HG02884 (cell line): ENCODE data around the gene TEX26.
"Not testable (repeated sequence)": the region's sequence is repeated elsewhere in the genome, so short reads cannot be mapped to it uniquely, and the experiment has no call there.

Source experiments
- ATAC-seq: cut with Tn5 transposase; IDR thresholded peaks from one replicate; pipeline ENCODE4 v1.9.1; 2021; ENCODE audit warnings: mild to moderate bottlenecking, moderate library complexity; ENCODE audit not compliant: unreplicated experiment

Gene TEX26

DNA sequence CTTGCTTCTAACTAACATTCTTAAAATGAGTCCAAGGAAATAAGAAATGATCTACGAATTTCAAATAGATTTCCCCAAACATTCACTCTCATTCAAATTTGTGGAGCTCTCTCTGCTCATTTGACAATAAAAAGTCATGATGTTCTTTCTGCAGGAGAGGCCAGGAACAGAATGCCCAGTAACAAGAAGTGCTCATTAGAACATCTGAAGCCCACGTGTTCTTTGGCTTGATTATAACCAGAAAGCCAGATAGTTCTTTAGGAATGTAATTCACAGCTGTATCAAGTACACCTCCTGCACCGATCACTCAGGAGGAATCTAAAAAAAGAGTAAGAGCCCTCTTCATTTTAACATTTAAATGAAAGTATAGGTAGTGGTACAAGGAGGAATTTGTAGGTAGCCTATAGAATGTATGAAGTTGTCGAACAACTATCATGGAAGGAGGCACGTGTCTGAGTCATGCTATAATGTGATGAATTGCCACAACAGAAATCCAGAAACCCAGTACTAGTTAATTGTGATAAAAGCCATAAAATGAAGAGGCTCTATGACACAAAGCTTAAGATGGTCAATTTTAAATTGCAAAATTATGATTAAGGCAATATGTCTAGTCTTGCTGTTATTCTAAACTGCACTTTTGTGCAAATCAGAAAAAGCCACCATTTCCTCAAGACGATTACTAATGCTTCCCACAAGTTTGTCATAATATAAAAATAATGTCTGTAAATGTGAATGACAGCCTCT lies 13.6 kb upstream of the TEX26 start:
- ATAC-seq: no peak

DNA sequence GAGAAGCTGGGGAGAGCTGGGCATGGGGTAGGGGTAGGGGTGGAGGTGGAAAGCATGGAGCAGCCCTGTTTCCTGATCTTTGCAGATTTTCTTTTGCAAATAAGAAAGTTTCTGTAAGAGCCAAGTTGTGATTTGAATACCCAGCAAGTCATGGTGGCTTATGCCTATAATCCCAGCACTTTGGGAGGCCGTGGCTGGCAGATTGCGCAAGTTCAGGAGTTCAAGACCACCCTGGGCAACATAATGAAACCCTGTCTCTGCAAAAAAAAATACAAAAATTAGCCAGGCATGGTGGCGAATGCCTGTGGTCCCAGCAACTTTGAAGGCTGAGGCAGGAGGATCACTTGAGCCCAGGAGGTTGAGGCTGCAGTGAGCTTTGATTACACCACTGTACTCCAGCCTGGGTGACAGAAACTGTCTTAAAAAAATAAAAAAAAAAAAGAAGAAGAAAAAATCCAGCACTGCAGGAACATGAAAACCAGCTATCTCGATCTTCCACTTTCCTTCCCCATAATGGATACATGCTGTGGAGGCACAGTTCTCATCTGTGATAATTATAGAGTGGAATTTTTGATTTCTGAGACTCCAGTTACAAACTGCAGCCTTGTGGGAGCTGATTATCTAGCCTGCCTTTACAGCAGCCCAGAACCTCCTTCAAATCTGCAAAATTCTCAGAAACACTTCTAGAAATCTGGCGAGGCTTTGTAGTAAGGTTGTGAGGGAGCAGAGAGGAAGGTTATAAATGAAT lies 12.1 kb upstream of the TEX26 start:
- no peak for ATAC-seq

DNA sequence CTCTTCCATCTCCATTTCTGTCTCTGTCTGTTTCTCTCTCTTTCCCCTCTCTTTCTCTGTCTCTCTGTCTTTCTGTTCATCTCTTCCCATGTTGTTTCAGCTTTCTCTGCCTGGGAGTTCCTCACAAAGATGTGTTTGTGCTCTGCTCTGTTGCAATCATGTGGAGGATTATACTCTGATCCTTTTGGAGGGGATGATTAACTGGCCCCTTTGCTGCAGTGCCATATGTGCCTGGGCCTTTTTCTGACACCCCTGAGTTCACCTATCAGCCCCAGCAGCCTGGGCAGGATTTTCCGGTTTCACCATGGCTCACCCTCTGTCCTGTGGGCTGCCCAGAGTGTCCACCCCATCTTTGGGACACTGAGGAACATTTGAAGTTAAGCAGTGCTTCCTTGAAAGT lies 9.0 kb upstream of the TEX26 start:
- ATAC-seq: no peak

DNA sequence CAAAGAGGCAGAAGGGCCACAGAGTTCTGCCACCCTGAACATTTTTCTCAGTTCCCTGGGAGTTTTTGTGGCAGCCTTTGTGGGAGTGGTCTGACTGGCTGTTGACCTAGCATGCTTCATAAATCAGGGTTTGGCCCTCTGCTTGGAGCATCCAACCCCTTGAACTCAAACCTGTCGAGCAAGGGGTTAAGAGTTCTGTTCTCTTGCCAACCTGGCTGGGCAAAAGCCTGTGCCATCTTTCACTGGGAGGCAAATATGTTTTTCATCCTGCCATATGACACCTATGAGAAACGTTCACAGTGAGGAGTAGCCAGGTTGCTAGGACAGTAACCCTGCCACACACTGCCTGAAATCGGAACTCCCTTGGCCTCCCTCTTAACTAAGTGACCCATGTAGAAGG lies 7.7 kb upstream of the TEX26 start:
- ATAC-seq: no peak

DNA sequence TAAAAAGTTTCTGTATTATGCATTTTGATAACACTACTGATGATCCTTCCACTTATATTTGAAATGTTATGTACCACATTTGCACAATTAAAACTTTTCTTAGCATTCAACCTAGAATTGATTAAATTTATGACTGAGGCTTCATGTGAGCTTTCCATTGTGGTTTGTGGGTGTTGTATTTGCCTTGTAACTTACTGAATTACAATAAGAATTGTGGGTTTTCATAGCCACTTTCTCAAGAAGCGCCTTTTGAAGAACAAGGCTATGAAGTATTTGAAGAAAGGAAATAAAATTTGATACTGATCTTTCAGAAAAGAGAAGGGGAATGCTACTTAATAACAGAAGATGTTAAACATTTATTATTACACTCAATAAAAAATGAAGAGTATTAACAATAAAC lies 7.0 kb upstream of the TEX26 start:
- ATAC-seq: no peak

DNA sequence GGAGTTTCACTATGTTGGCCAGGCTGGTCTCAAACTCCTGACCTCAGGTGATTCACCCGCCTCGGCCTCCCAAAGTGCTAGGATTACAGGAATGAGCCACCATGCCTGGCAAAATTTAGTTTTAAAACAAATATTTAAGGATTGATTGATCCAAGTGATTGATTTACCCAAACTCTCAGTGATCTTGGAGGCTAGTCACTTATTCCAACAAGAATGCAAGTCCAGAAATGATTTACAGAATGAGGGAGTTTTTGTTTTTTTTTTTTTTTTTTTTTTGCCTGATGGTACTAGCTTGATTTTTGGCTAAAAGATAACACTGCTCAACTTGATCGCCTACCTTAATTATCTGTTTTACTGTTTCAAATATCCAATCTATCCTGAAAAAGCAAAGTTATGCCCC lies 5.7 kb upstream of the TEX26 start:
- no peak for ATAC-seq

DNA sequence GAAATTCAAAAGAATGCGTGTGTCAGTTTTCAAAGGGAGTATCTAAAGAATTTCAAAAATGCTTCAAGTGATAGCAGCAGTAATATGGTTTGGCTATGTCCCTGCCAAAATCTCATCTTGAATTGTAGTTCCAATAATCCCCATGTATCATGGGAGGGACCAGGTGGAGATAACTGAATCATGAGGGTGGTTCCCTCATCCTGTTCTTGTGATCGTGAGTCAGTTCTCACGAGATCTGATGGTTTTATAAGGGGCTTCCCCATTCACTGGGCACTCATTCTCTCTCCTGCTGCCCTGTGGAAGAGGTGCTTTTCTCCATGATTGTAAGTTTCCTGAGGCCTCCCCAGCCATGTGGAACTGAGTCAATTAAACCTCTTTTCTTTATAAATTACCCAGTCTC lies 5.3 kb upstream of the TEX26 start:
- not testable (repeated sequence) for ATAC-seq

DNA sequence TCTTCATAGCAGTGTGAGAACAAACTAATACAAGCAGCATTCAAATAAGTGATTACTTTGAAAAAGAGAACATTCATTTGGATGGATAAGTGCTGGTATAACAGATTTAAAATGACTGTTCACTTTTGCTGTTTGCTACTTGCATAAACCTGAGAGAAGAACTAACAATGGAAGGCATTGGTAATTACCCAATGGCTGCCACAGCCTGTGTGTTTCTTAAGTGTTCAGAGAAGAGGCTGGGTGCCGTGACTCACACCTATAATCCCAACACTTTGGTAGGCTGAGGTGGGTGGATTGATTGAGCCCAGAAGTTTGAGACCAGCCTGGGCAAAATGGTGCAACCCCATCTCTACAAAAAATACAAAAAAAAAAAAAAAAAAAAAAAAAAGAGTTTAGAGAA lies 4.9 kb upstream of the TEX26 start:
- ATAC-seq: no peak

DNA sequence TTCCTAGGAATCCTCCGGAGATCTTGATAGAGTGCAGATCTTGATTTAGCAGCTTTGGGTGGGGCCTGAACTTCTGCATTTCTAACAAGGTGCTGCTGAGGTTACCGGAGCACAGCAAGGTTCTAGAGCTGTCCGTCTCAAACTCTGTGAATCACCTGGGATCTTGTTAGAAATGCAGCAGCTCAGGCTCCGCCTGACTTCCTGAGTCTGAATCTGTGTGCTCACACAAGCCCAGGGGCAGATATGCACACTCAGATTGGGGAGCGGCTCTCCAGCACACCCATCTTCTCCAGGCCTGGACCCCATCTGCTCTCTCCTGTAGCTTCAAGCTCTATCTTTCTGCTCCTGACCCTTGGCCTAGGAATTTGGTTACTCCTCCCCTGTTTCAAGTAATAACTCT lies 3.5 kb upstream of the TEX26 start:
- ATAC-seq: no peak

DNA sequence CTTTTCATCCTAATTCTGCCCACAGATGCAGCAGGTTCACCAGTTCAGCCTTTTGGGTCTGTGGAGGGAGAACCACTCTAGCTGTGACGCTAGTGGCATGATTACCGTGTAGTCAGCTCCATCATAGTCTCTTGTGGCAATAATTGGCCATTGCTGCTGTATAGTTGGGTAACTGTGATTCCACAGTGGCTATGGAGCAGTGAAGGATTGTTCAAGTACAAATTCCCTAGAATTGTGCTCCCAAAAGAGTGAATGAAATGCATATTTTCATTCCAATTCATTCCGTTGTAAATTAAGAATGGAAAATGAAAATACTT lies 856 bp downstream of the TEX26 start:
- ATAC-seq: no peak

DNA sequence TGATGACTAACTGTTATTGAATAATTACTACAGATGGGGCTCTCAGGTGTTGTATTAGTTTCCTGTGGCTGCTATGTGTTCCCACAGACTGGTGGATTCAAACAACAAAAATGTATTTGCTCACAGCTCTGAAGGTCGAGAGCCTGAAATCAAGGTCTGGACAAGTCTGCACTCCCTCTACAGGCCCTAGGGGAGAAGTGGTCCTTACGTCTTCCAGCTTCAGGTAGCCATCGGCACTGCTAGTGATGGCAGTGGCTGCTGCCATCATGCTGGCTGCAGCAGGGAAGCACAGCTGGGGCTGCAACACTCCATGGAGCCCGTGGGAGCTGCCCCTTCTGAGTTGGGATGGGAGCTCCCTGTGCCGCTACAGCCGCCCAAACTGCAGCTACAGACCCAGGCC lies 1.9 kb downstream of the TEX26 start:
- no peak for ATAC-seq

DNA sequence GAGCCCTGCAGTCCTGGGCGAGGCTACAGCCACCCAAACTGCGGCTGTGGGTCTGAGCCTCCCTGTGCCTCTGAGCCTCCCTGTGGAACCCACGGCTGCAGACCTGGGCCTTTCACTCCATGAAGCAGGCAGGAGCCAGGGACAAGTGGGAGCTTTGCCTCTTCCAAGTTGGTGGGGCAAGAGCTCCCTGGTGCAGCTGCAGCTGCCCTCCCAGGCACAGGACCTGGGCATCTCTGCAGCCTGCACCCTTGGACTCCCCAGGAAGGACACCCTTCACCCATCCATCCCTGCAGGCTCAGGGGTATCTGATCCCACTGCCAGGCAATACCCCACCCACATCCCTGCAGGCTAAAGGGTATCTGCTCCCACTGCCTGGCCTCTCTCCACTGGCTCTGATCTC lies 2.3 kb downstream of the TEX26 start:
- ATAC-seq: no peak

DNA sequence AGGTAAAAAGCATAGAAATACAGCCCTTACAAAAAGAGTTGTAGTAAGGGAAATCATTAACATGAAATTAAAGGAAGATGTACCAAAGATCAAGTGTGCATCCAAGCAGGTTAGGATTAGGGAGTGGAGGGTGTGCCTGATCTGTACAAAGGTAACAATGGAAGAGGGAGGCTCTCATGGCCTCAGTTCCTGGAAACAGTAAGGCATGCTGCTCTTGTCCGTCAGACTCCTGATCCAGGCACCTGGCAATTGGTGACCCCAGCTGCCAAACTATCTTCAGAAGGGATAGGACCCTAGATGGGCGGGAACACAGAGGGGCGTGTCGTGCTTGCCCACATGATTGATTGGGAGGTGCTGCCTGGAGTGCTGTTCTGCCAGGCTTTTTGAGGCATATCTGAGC lies 4.5 kb downstream of the TEX26 start:
- no peak for ATAC-seq

DNA sequence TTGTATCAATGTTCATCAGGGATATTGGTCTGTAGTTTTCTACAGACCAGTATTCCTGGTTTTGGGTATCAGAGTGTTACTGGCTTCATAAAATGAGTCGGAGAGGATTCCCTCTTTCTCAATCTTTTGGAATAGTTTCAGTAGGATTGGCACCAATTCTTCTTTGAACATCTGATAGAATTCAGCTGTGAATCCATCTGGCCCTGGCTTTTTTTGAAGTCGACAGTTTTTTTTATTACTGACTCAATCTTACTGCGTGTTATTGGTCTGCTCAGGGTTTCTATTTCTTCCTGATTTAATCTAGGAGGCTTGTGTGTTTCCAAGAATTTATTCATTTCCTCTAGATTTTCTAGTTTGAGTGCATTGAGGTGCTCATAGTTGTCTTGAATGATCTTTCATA lies 11.4 kb downstream of the TEX26 start:
- ATAC-seq: no peak

DNA sequence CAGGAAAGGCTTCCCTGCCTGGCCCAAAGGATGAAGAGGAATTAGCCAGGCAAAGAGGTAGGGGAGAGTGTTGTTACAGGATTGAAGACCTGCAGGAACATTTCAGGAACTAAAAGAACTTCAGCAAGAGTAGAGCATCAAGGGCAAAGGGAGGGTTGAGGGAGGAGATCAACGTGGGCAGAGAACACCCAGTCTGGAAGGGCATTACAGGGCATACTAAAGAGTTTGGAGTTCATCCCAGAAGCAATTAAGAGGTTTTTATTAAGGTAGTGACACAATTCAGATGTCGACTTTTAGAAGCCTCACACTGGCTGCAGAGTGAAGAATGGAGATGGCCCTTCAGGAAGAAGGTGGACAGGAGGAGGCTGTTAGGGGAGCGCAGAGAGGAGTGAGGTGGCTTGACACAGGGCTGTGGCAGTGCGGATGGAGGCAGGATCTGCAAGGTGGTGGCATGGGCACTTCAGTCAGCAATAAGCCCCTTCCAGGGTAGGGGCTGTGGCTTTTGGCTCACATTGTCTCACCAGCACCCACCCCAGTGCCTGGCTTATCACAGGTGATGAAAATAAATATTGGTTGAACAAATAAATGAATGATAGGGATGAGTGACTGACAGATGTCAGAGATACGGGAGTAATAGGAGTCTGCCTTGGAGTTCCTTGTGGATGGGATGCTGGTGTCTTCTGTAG lies 24.9 kb downstream of the TEX26 start:
- no peak for ATAC-seq

DNA sequence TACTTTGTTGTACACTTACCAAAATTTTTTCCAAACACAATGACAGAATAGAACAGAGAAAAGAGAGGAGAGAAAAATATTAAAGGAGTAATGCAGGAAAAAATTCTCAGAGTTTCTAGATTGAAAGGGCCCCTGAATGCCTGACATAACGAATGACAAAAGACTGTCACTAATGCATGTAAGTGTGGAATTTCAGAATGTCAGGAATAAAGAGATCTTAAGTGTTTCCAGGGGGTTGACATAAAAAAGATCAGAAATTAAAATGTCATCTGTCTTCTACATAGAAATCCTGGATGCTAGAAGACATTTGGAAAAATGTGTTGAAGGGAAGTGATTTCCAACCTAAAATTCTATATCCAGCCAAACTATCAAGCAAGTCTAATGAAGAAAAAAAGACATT lies 27.2 kb downstream of the TEX26 start:
- no peak for ATAC-seq

DNA sequence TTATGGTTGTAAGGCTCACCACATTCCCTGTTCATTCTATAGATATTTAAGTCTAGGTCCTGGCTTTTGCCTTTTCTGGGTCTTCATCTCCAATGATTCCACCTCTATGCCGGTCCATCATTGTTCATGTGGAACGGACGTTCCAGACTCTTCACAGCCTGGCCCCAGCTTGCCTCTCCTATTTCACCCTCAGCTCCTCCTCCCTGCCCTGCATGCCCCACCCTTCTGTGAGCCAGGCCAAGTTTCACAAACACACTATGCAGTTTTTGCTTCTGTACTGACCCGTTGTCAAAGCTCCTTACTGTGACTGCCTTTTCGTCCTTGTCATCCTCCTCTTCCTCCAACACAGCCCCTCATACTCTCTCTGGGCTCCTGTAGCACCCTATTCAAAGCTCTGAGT lies 31.3 kb downstream of the TEX26 start:
- ATAC-seq: no peak

DNA sequence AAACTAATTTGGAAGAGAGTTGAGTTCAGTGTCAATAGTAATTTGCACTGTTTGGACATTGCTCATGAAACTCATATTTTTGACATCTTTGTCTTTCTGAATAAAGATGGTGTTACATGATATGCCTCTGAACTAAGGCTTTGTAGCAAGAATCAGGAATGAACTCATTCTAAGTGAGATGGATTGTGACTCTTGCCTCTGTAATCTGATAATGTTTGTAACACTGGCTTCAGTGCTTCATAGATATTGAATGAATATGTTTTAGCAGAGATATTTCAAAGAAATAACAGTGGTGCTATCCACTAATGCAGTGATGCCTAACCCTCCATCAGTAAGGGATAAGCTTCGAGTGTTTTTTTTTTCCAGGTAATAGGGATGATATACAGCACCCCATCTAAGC lies 32.9 kb downstream of the TEX26 start:
- no peak for ATAC-seq

DNA sequence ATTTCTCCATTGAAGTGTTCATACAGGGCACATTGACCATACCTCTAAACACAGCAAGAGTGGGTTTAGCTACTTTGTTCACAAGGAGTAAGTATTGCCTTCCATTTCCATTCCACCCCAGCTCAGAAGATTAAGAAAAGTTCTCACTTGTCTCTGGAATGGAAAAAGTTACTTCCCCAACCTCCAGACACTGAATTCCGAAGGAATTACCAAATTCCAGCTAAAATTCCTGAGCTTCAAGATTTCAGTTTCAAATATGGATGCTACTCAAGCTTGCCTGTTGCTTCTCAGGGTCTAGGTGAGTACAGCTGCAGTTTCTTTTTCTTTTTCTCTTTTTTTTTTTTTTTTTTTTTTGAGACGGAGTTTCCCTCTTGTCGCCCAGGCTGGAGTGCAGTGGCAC lies 33.6 kb downstream of the TEX26 start:
- no peak for ATAC-seq

DNA sequence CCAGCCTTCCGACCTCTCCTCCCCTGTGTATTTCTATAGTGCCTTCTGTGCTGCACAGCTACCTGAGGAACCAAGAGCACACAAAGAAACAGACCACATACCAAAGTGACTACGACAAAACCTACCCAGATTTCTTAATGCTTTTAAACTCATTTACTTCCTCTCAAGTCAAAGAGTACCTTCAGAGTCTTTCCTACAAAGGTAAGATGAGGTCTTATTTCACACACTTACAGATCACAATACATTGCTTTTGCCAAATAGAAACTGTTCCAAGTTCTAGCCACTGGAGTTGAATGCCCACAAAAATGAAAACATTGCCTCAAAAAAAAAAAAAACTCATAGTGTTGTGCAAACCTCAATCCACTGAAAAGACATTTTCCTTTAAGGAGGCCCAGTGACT lies 36.4 kb downstream of the TEX26 start:
- ATAC-seq: no peak

DNA sequence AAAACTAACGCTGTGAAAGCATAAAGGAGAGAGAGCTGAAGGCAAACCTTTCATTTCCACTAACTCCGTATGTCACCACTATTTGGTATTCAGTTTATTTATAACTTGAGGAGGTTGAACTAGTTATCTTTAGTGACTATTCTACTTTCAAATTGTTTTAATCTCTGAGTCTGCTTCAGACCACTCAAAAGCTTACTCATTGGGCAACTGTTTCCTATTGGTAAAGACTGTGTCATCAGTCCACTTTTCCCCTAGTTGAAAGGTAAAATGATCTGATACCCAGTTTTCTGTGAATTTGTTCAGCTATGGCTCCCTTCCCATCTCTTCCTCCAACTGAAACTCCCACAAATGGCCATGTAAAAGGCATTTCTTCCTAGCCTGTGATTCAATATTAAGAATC lies 39.1 kb downstream of the TEX26 start:
- ATAC-seq: no peak

DNA sequence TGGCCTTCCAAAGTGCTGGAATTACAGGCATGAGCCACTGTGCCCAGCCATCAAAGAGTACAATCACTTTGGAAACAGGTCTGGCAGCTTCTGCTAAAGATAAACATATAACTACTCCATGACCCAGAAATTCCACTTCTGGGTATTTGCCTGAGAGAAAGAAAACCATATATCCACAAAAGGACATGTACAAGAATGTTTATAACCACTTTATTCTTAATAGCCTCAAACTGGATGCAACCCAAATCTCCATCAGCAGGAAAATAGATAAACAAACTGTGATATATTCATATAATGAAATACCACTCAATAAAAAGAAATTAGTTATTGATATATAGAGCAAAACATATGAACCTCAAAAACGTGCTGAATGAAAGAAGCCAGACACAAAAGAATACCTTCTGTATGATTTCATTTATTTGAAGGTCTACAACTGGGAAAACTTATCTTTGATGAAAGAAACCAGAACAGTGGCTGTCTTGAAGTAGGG lies 40.5 kb downstream of the TEX26 start:
- ATAC-seq: no peak
